Ishikawa (cell line): ENCODE data around the gene ATP11C.
A peak's percentile ranks its signal among the peaks of the same experiment; 100 is the strongest.

Experiments used
- CEBPB ChIP-seq: IDR thresholded peaks from 2 replicates; pipeline ENCODE4 v1.6.1; 2012
- CREB1 ChIP-seq: IDR thresholded peaks from 2 replicates; pipeline ENCODE4 v1.6.1; 2012; ENCODE audit warnings: low read depth
- EGR1 ChIP-seq: IDR thresholded peaks from 2 replicates; pipeline ENCODE4 v1.6.1; 2012
- EP300 ChIP-seq: IDR thresholded peaks from 2 replicates; pipeline ENCODE4 v1.6.1; 2012; ENCODE audit warnings: borderline replicate concordance
- FOXM1 ChIP-seq: IDR thresholded peaks from 2 replicates; pipeline ENCODE4 v1.6.1; 2012; ENCODE audit warnings: low read depth, borderline replicate concordance
- MAX ChIP-seq: IDR thresholded peaks from 2 replicates; pipeline ENCODE4 v1.6.1; 2012
- NFIC ChIP-seq: IDR thresholded peaks from 2 replicates; pipeline ENCODE4 v1.6.1; 2012
- RAD21 ChIP-seq: IDR thresholded peaks from 2 replicates; pipeline ENCODE4 v1.6.1; 2012; ENCODE audit warnings: low read depth
- REST ChIP-seq: IDR thresholded peaks from 2 replicates; pipeline ENCODE4 v1.6.1; 2012; ENCODE audit warnings: low read depth, mild to moderate bottlenecking
- TAF1 ChIP-seq: IDR thresholded peaks from 2 replicates; pipeline ENCODE4 v1.6.1; 2012; ENCODE audit warnings: low read depth, mild to moderate bottlenecking
- TCF12 ChIP-seq: IDR thresholded peaks from 2 replicates; pipeline ENCODE4 v1.6.1; 2012; ENCODE audit warnings: low read depth
- TEAD4 ChIP-seq: IDR thresholded peaks from 2 replicates; pipeline ENCODE4 v1.6.1; 2012
- USF1 ChIP-seq: IDR thresholded peaks from 2 replicates; pipeline ENCODE4 v1.6.1; 2012
- YY1 ChIP-seq: IDR thresholded peaks from 2 replicates; pipeline ENCODE4 v1.6.1; 2012; ENCODE audit warnings: low read depth
- ZBTB7A ChIP-seq: IDR thresholded peaks from 2 replicates; pipeline ENCODE4 v1.6.1; 2012; ENCODE audit warnings: low read depth

The ATP11C gene

GRCh38 chrX:139850968-139851367 is 81.9 kb downstream of the ATP11C start:
- no peak for TF ChIP-seq MAX
- no peak for TF ChIP-seq REST
- no peak for TF ChIP-seq USF1
- TF ChIP-seq TAF1 = no peak
- TF ChIP-seq TEAD4 = no peak
- TF ChIP-seq EGR1 = no peak
- no peak for TF ChIP-seq ZBTB7A
- TF ChIP-seq NFIC = no peak
- no peak for TF ChIP-seq YY1
- no peak for TF ChIP-seq FOXM1
- TF ChIP-seq CEBPB = no peak
- TF ChIP-seq CREB1 = no peak
- no peak for TF ChIP-seq RAD21
- no peak for TF ChIP-seq TCF12

GRCh38 chrX:139844884-139845283 is 88.0 kb downstream of the ATP11C start:
- no peak for TF ChIP-seq FOXM1
- TF ChIP-seq MAX = no peak
- no peak for TF ChIP-seq CEBPB
- no peak for TF ChIP-seq TAF1
- no peak for TF ChIP-seq NFIC
- no peak for TF ChIP-seq TEAD4
- TF ChIP-seq RAD21 = no peak
- no peak for TF ChIP-seq EP300
- TF ChIP-seq EGR1 = no peak
- no peak for TF ChIP-seq ZBTB7A
- no peak for TF ChIP-seq USF1

- no peak for TF ChIP-seq REST
- TF ChIP-seq ZBTB7A = no peak
- TF ChIP-seq USF1 = peak; percentile 82
- no peak for TF ChIP-seq CEBPB
- TF ChIP-seq EP300 = no peak
- no peak for TF ChIP-seq YY1
- no peak for TF ChIP-seq TAF1
- TF ChIP-seq TEAD4 = no peak
- no peak for TF ChIP-seq FOXM1
- no peak for TF ChIP-seq CREB1
- TF ChIP-seq TCF12 = no peak
- TF ChIP-seq EGR1 = no peak
- no peak for TF ChIP-seq RAD21
- TF ChIP-seq MAX = peak; percentile 59; the same call in 1 of the 2 replicates
Measured at GRCh38 chrX:139844163-139844562, 88.7 kb downstream of the ATP11C start.

DNA sequence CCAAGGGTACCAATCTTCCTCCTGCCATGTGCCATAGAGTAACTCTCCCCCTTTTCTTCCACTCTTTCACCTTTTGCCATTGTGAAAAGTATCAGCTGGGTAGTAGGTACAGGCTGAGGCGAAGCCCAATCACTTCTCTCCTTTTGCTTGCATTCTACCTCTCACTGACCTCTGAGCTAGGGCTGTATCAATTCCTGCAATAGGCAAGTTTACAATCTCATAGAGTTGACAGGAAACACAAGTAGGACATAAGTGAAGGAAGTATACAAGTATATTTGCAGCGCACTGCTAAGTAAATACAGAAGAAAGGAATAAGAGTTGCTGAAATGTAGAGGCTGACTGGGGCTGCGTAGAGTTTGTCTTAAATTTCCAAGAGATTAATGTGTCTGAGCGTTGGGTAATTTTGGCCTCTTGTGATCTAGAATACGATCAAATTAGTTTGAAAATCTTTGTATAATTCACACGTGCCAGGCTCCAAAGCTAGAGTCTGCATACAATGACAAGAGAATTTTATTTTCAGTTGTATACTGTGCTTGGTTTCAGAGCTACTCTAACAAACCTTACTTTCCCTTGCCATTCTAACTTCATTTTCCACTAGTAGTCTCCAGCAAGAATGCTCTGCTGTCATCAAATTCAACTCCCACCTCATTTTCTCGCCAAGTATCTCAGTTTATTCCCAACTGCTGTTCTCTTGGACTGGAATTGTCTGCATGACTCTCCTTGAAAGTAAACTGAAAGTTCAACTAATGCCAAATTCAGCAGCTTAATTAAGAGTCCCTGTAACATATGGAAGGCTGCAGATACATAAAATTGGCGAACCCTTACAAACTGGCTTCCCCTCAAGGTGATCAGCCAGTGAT is 90.3 kb downstream of the ATP11C start:
- TF ChIP-seq REST (no peak), NFIC (no peak), EGR1 (no peak), YY1 (no peak), EP300 (no peak), MAX (no peak), CREB1 (no peak), CEBPB (no peak), TAF1 (no peak), ZBTB7A (no peak), RAD21 (no peak)
